Myocyte (in vitro differentiated cells): Measurements from ENCODE around the gene KRT7. TPM values are rescaled to one million over a fixed set of nuclear protein-coding genes. Genes with fewer than 3 reads are reported as not detected.
"Not testable (repeated sequence)": the region's sequence is repeated elsewhere in the genome, so short reads cannot be mapped to it uniquely, and the experiment has no call there.

Experiments
- DNase-seq: peaks from one replicate; pipeline ENCODE4 v3.0.0-alpha.2; 2012; ENCODE audit warnings: low read depth
- total RNA-seq: library from RNA; depleted of rRNA; stranded (reverse); fragments of >200 nt; gene quantifications from 2 replicates; pipeline ENCODE4 v1.2.3, GENCODE V29; 2014

The KRT7 gene
- total RNA-seq, 1 donor from 2014 or later: 6.6 TPM

GRCh38 chr12:52277486-52278245 lies 44.6 kb downstream of the KRT7 start:
- DNase-seq: no peak

DNA sequence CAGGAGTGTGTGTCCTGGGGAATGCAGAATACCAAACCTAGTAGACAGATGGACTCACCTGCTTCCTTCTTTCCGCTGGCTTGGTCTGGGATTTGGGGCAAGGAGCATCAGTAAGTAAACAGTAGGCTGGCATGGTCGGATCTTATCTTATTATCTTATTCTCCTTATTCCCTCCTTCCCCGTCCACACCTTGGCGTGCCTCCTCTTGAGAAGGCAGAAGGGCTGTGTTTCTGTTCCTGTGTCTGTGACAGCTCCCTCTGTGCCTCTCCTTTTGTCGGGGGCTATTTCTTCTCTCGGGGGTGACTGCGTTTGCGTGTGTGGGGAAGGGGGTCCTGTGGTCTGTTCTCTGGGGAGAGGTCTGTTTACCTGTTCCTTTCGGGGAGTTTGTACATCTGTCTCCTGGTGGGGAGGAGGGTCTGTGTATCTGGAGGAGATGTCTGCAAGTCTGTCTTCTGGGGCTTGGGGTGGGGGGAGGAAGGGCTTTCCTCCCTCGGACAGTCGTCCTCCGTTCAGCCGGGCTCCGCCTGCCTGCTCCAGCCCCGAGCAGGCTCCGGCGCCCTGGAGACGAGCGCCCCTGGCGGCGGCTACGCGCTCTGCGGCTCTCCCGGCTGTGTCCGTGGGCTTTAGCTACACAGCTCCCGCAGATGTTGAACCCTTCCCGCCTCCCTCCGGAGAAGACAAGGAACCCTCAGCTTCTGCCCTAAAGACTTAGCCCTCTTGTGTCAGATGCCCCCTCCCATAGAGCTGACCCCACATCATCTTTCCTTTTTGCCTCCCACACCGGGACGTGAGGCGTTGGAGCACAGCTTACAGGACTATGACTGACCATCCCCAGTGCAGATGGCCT lies 45.8 kb downstream of the KRT7 start:
- DNase-seq: peak; percentile 74

DNA sequence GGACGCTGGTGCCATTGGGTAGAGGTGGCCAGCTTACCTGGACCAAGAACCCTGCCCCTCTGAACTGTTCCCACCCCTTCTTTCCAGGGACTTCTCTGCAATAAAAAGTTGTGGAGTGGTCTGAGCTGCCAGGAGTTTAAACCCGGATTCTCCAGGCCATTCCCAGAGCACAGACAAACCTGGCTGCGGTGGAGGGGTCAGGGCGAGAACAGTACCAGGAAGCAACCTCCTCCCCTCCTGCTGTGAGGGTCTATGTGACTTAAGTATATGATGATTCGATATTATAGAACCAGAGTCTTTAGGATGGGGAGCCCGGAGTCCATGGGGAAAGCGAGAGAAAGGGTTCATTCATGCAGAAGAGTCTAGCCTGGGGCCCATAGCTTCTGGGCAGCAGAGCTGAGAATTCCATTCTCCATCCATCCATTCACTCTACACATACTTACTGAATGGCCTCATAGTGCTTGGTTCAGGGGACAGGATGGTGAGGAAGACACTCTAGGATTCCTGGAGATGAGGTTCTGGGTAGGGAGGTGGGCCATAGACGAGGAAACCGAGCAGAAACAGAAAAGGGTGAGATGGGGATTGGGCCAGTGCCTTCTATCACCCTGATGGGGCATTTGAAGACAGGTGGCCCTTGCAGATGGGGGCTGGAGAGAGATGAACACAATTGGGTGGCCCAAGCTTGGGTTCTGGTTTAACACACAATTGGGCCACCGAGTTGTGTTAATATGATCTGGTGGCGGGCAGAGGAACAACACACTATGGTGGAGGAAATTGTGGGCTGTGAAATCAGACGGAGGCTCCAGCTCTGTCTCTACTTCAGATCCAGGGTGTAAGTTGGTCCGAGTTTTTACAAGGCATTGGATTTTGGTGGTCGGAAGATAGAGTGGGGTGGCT lies 46.6 kb downstream of the KRT7 start:
- DNase-seq: no peak

DNA sequence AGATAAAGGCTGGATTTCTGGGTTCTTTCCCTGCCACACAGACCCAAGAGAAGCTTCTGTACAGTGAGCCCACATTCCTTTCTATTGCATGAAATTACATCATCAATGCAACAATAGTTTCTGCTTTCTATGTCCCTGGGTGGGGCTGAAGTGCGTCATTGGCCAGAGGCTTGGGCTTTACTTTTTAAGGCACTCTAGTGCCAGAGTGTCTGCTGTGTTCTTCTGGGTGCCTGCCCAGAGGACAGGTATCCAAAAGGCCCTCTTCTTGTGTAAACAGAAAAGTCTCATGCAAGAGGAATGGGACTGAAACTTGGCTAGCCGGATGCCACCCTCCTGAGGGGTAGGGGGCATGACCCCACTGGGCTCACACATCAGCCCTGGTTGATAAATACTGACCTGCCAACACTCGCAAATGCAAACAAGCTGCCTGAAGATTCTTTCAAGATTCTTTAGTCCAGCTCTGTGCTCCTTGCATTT lies 47.3 kb downstream of the KRT7 start:
- DNase-seq: peak; percentile 73

DNA sequence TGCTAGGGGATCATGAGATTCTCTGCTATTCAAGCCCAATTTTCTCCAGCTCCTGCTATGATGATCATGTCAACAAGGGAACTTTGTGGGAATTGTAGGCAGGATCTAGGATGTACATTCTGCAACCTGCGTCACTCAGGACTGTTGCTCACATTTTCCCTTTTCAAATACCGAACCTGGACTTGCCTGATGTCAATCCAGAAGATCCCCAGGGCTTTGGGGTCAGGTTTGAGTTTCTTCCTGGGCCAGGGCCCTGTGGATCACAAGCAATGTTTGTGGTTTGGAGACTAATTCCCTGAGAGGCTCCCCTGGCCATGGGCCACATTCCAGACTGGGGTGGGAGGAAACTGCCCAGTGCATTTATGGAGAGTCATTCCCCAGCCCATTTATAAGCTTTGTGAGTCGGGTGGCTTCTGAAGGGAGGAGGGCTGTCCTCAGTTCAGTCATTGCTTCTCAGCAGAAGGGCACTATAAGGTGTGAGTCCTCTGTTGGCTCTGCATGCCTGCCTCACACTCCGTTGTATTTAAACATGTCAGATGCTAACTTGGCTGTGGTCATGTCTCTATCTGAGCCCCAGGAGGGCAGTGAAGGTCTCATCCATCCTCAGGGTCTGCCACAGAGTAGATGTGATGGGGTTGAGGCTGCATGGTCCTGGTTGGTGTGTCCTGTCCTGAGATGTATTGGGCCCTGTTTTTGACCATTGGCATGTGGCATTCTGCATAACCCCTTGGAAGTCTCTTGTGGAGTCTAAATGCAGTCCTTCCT lies 47.9 kb downstream of the KRT7 start:
- DNase-seq: peak; percentile 96

DNA sequence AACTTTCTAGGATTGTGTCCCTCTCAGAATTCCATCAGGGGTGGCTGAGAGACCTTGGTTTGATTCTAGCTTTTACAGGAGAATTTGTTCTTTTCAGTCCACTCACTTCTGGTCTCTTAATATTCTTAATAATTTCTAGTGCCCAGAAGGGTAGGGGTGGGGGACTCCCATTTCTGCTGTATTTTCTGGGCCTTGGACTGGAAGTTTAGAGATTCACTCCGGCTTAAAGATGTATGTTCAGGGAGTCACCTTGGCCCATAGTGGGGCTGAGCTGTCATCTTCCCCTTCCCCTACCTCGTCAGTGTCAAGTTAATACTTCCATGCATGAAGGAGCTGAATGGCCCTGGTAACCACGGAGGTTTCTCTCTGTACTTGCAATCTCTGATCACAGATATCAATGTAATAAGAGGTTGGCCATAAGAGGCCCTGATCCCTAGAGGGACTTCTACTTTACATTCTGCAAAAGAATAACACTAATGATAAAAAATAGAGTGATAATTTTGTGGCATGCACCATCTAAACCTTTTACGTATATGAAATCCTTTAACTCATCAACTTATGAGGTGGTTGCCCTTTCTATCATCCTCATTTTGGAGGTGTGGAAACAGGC lies 51.6 kb downstream of the KRT7 start:
- DNase-seq: no peak

GRCh38 chr12:52285172-52285745 lies 52.2 kb downstream of the KRT7 start:
- no peak for DNase-seq

GRCh38 chr12:52285851-52286530 lies 52.9 kb downstream of the KRT7 start:
- DNase-seq: no peak

DNA sequence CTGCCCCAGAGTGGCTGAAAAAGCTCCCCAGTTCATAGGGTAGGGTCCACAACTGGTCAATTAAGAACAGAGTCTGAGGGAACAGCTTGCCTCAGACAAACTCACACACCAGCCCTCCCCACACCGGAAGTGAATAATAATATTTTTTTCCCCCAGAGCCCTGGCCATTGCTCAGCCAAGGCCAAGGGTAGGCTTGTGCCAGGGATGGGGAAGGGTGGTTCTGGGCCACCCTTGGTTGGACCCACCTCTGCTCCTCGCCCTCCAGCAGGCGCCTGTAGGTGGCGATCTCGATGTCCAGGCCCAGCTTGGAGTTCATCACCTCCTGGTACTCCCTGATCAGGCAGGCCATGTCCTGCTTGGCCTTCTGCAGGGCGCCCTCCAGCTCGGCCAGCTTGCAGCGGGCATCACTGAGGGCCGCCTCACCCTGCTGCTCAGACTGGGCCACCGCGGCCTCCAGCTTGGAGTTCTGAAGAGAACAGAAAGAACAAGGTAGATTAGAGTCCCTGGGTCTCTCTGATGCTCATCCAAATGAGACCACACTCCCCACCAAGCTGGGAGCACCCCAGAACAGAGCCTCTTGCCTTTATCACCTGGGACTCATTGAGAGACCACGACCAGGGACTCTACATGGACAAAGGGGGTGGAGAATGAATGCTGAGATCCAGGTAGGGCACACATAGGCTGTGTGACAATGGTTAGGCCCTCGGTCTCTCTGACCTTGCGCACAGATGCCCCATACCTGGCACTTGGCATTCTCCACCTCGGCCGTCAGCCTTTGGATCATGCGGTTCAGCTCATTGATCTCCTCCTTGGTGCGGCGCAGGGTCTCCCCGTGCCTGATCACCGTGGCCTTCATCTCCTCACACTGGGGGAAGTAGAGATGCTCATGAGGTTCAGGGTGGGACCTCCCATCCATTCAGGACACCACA lies 54.1 kb downstream of the KRT7 start:
- not testable (repeated sequence) for DNase-seq

DNA sequence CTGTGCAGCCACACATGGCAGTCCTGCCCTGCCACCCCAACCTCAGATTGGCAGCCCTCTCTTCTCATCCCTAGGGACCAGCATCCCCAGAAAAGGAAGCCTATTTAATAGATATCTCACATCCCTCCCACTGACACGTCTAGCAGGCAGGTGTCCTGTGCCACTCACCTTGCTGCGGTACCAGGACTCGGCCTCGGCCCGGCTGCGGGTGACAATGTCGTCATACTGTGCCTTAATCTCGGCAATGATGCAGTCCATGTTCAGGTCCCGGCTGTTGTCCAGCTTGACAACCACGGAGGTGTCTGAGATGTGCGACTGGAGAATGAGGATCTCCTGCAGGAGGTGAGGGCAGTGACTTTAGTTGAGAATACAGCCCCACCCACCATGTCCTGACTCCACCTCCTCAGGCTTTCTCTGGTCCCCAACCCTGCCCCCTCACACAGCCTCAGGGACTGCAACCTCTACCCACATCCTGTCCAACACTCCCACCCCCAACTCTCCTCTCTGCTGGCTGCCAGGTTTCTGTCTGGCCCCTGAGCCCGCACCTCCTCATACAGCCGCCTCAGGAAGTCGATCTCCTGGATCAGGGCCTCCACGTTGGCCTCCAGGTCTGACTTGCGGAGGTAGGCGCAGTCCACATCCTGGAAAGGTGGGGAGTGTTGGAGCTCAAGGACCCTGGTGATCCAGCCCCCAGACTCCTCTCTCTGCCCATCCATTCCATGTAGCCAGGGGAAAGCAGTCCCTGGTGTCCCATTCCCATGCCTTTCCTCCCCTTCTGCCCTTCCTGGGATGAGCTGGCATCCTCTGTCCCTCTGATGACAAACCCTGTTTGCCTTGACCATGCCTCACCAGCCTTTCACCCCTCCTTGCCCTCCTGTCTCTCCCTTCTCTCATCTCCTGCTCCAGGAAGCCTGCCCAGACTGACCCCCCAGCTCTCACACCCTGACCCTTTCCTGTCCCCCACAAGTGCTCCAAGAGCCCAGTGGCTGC lies 55.1 kb downstream of the KRT7 start:
- not testable (repeated sequence) for DNase-seq

DNA sequence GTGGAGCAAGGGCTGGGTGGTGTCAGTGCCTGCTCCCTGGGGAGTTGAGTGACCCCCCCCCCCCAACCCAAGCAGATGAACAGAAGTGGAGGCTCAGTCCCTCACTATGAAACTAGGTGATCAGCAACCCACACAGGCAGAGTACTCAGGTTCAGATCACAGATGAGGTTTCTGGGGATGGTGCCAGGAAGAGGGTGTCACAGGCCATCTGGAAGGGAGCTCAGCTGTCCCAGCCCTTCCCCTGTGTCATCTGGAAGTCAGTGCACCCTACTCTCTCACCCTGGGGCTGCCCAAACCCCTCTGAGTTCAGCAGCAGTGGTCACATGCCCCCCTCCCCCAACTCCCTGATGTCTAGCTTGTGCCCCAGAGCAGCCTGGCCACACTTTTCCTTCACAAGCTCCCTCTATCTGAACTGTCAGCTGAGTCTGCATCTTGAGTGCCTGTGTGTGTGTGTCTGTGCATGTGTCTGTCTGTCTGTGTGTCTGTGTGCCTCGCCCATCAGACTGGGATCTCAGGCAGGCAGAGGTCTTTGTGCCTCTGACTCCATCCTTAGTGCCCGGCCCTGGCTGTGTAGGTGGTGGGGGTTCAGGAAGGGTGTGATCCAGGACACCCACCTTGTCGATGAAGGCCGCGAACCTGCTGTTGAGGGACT lies 57.6 kb downstream of the KRT7 start:
- not testable (repeated sequence) for DNase-seq

GRCh38 chr12:52291267-52291935 lies 58.4 kb downstream of the KRT7 start, which contains the start of gene KRT81:
KRT81 (minus strand) TSS chr12:52291534; CDS start chr12:52291465, 69 bp downstream.
- DNase-seq: no peak

DNA sequence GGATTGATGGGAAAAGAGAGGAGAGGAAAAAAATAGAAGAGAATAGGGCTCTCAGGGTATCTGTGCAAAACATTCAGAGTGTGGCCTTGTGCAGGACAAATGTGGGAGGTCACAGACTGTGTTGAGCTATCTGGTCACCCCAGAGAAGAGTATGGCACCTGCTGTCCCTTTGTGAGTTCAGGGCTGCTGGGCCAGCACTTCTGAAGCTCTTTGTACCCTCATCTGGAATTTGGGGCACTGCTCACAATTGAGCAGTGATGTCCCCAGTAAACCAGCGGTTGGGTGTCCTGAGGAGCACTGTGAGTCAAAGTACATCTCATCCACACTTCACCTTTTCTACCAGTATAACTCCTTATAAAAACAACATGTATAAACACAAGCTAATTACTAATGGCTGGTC lies 60.9 kb downstream of the KRT7 start:
- no peak for DNase-seq

- no peak for DNase-seq
These were observed 61.8 kb downstream of the KRT7 start for GRCh38 chr12:52294803-52295202.

GRCh38 chr12:52295663-52296062 lies 62.6 kb downstream of the KRT7 start:
- peak; percentile 76 for DNase-seq
